Neutrophil (primary cell): Measurements from ENCODE around the gene LMNA.

ENCODE experiments used
- H3K27ac ChIP-seq: fragments of 200-600 bp; sonication (generic); 2 replicates; pipeline ENCODE4 v1.5.1; 2016; ENCODE audit warnings: mild to moderate bottlenecking, moderate library complexity
- H3K27me3 ChIP-seq: fragments of 200-600 bp; sonication (generic); 2 replicates; pipeline ENCODE4 v1.6.0; 2016; ENCODE audit warnings: mild to moderate bottlenecking
- H3K36me3 ChIP-seq: fragments of 200-600 bp; sonication (generic); 2 replicates; pipeline ENCODE4 v1.5.1; 2017
- H3K4me1 ChIP-seq, 2 experiments: fragments of 200-600 bp in 1 of 2; sonication (generic) in 1 of 2; 1 replicate in 1 of 2; 2 replicates in 1 of 2; pipeline versions ENCODE4 v1.5.1 to v1.6.1; 2013 to 2016; ENCODE audit warnings: low read depth in 1 of 2, low read length in 1 of 2, mild to moderate bottlenecking in 1 of 2, moderate library complexity in 1 of 2; ENCODE audit not compliant: control insufficient read depth in 1 of 2, insufficient read depth in 1 of 2
- H3K4me3 ChIP-seq, 2 experiments: fragments of 200-600 bp in 1 of 2; sonication (generic) in 1 of 2; 1 replicate in 1 of 2; 2 replicates in 1 of 2; pipeline ENCODE4 v1.5.1; 2013 to 2016; ENCODE audit warnings: low read depth in 1 of 2, low read length in 1 of 2, mild to moderate bottlenecking in 1 of 2, moderate library complexity in 1 of 2
- H3K9me3 ChIP-seq: fragments of 200-600 bp; sonication (generic); 2 replicates; pipeline ENCODE4 v1.5.1; 2016
- TF ChIP-seq, protein P1 (sequence below): fragments of 200-600 bp; sonication (generic); IDR thresholded peaks from 2 replicates; pipeline ENCODE4 v1.5.1; 2016; ENCODE audit warnings: antibody characterized with exemption

The LMNA gene

DNA sequence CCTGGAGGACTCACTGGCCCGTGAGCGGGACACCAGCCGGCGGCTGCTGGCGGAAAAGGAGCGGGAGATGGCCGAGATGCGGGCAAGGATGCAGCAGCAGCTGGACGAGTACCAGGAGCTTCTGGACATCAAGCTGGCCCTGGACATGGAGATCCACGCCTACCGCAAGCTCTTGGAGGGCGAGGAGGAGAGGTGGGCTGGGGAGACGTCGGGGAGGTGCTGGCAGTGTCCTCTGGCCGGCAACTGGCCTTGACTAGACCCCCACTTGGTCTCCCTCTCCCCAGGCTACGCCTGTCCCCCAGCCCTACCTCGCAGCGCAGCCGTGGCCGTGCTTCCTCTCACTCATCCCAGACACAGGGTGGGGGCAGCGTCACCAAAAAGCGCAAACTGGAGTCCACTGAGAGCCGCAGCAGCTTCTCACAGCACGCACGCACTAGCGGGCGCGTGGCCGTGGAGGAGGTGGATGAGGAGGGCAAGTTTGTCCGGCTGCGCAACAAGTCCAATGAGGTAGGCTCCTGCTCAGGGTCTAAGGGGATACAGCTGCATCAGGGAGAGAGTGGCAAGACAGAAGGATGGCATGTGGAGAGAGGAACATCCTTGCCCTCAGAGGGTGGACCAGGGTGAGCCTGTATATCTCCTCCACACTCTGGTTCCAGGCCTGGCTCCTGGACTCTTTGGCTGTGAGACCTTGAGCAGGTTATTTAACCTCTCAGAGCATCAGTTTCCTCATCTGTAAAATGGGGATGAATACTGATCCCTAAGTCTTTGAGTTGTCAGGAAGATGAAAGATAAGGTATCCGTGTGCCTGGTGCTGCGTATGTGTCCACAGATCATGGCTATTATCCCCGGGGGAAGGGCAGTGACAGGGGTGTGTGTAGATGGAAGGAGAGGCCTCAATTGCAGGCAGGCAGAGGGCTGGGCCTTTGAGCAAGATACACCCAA is 21.7 kb downstream of the LMNA start:
- no peak overlapping the region for H3K27ac ChIP-seq
- no peaks in the 10 kb centered on the region for H3K9me3 ChIP-seq
- no peak overlapping the region for H3K4me3 ChIP-seq
- H3K36me3 ChIP-seq: no peaks in the 10 kb centered on the region
- H3K4me1 ChIP-seq: no peaks in the 10 kb centered on the region
- TF ChIP-seq, protein P1, sequence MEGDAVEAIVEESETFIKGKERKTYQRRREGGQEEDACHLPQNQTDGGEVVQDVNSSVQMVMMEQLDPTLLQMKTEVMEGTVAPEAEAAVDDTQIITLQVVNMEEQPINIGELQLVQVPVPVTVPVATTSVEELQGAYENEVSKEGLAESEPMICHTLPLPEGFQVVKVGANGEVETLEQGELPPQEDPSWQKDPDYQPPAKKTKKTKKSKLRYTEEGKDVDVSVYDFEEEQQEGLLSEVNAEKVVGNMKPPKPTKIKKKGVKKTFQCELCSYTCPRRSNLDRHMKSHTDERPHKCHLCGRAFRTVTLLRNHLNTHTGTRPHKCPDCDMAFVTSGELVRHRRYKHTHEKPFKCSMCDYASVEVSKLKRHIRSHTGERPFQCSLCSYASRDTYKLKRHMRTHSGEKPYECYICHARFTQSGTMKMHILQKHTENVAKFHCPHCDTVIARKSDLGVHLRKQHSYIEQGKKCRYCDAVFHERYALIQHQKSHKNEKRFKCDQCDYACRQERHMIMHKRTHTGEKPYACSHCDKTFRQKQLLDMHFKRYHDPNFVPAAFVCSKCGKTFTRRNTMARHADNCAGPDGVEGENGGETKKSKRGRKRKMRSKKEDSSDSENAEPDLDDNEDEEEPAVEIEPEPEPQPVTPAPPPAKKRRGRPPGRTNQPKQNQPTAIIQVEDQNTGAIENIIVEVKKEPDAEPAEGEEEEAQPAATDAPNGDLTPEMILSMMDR: no peak
- H3K27me3 ChIP-seq: peaks cover 37% of the 10 kb centered on the region

DNA sequence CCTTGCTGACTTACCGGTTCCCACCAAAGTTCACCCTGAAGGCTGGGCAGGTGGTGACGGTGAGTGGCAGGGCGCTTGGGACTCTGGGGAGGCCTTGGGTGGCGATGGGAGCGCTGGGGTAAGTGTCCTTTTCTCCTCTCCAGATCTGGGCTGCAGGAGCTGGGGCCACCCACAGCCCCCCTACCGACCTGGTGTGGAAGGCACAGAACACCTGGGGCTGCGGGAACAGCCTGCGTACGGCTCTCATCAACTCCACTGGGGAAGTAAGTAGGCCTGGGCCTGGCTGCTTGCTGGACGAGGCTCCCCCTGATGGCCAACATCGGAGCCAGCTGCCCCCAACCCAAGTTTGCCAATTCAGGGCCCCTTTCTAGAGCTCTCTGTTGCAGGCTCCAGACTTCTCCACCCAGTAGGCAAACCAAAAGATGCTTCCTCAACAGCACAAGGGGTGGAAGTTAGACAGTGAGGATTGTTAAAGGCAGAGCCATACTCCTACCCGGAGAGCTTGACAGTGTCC is 22.5 kb downstream of the LMNA start:
- TF ChIP-seq, protein P1: no peak

DNA sequence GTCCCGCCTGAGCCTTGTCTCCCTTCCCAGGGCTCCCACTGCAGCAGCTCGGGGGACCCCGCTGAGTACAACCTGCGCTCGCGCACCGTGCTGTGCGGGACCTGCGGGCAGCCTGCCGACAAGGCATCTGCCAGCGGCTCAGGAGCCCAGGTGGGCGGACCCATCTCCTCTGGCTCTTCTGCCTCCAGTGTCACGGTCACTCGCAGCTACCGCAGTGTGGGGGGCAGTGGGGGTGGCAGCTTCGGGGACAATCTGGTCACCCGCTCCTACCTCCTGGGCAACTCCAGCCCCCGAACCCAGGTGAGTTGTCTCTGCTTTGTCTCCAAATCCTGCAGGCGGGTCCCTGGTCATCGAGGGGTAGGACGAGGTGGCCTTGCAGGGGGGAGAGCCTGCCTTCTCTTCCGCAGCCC is 24.0 kb downstream of the LMNA start:
- H3K36me3 ChIP-seq: no peaks in the 10 kb centered on the region
- H3K4me1 ChIP-seq: no peaks in the 10 kb centered on the region
- no peak overlapping the region for H3K27ac ChIP-seq

More for the DNA sequence above, 22.5 kb downstream of the LMNA start:
- Histone ChIP-seq H3K27ac (no peak overlapping the region), H3K27me3 (peaks cover 37% of the 10 kb centered on the region), H3K4me1 (no peaks in the 10 kb centered on the region), H3K36me3 (no peaks in the 10 kb centered on the region), H3K4me3 (no peak overlapping the region), H3K9me3 (no peaks in the 10 kb centered on the region)

DNA sequence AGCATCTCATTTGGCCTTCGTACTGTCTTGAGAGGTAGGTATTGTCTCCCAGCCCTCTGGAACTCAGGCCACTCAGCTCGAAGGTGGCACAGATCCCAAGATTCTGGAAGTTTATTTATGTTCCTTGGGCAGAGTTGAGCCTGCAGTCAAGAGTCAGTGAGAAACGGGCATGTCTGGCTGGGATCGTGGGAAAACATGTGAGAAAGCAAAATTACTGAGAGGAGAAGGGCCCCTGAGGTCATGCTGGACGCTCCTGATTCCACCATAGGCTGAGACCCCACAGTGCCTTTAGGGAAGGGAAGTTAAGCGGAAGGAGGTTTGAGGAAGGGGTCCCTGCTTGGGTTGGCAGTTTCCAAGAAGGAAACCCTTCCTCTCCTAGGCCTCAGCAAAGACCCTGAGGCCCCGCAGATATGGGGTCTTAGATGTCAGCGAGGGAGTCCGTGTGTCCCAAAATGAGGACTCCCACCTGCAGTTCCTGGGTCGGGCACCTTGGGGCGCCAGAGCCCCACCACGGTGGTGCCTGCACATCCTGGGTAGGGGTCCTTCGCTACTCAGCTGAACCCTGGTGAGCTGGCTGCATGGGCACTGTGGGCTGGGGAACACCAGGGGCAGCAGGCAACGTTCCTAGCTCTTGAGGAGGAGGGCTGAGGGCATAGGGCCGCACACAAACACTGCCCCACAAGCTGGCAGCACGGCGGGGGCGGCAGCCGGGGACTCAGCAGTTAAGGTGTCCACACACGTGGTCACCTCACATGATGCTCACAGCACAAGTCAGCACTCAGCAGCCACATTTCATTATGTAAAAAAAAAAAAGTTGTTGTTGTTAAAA is 26.6 kb downstream of the LMNA start:
- H3K27me3 ChIP-seq: peaks cover 18% of the 10 kb centered on the region
- peaks cover 4 to 5% of the 10 kb centered on the region in 2 experiments for H3K4me1 ChIP-seq
- H3K27ac ChIP-seq: no peak overlapping the region
- TF ChIP-seq, protein P1: peak; percentile 67
- no peak overlapping the region for H3K4me3 ChIP-seq
- H3K36me3 ChIP-seq: no peaks in the 10 kb centered on the region
- H3K9me3 ChIP-seq: no peaks in the 10 kb centered on the region

More for the DNA sequence above, 24.0 kb downstream of the LMNA start:
- H3K4me3 ChIP-seq: no peak overlapping the region
- TF ChIP-seq, protein P1: no peak
- no peaks in the 10 kb centered on the region for H3K9me3 ChIP-seq
- H3K27me3 ChIP-seq: peaks cover 37% of the 10 kb centered on the region

DNA sequence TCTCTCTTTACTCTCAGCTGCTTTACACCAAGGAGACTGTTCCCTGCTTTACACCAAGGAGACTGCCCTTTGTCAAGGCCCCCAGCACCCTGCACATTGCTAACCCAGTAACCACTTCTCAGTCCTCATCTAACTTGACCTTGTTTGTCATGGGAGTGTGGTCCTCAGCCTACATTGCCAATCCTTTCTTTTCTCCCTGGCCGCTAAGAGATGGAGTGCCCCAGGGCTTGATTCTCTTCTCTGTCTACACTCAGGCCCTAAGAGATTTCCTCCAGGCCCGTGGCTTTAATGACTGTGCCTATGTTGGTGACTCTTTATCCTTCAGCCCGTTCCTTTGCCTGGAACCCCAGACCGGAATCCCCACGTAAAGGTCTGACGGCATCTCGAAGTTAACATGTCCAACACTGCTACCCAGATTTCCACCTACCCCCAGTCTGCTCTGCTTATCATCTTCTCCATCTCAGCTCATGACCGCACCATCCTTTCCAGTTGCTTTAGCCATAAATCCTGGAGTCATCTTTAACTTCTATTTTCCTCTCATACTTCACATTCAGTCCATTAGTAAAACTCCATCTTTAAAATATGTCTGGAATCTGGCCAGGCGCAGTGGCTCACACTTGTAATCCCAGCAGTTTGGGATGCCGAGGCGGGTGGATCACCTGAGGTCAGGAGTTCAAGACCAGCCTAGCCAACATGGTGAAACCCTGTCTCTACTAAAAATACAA is 29.4 kb downstream of the LMNA start:
- TF ChIP-seq, protein P1: no peak
- H3K4me3 ChIP-seq: no peak overlapping the region
- H3K9me3 ChIP-seq: no peaks in the 10 kb centered on the region
- peaks cover 9% of the 10 kb centered on the region for H3K27me3 ChIP-seq
- no peaks in the 10 kb centered on the region for H3K36me3 ChIP-seq
- H3K4me1 ChIP-seq: peaks cover 32 to 33% of the 10 kb centered on the region in 2 experiments
- H3K27ac ChIP-seq: no peak overlapping the region
